H9 (cell line): ENCODE data around the gene POU6F2. TPM values are rescaled to one million over a fixed set of nuclear protein-coding genes. Genes with fewer than 3 reads are reported as not detected.

ENCODE experiments used
- DNase-seq: peaks from one replicate; pipeline ENCODE4 v3.0.0-alpha.2; 2017
- H2AFZ ChIP-seq: one replicate; pipeline ENCODE4 v1.6.1; 2013; ENCODE audit warnings: mild to moderate bottlenecking, low read length, control low read depth, moderate library complexity
- H2AK5ac ChIP-seq: 2 replicates; pipeline ENCODE4 v1.6.1; 2013; ENCODE audit warnings: low read length, control low read depth, mixed read lengths; ENCODE audit not compliant: insufficient read length
- H2BK120ac ChIP-seq: one replicate; pipeline ENCODE4 v1.6.1; 2013; ENCODE audit warnings: low read depth, mild to moderate bottlenecking, low read length, control low read depth, inconsistent platforms; ENCODE audit not compliant: poor library complexity, severe bottlenecking
- H2BK12ac ChIP-seq: 2 replicates; pipeline ENCODE4 v1.6.1; 2013; ENCODE audit warnings: low read length, control low read depth, mixed read lengths, low read depth; ENCODE audit not compliant: insufficient read length
- H2BK15ac ChIP-seq: 2 replicates; pipeline ENCODE4 v1.6.1; 2013; ENCODE audit warnings: low read depth, low read length, control low read depth
- H2BK20ac ChIP-seq: one replicate; pipeline ENCODE4 v1.6.1; 2013; ENCODE audit warnings: low read depth, mild to moderate bottlenecking, low read length, control low read depth, inconsistent platforms; ENCODE audit not compliant: poor library complexity, severe bottlenecking
- H2BK5ac ChIP-seq: 2 replicates; pipeline ENCODE4 v1.6.1; 2013; ENCODE audit warnings: low read length, control low read depth, mixed read lengths; ENCODE audit not compliant: insufficient read length
- H3K14ac ChIP-seq: 2 replicates; pipeline ENCODE4 v1.6.1; 2013; ENCODE audit warnings: low read length, control low read depth; ENCODE audit not compliant: insufficient read depth
- H3K18ac ChIP-seq: 2 replicates; pipeline ENCODE4 v1.6.1; 2013; ENCODE audit warnings: low read depth, mild to moderate bottlenecking, mixed read lengths, low read length, control low read depth; ENCODE audit not compliant: insufficient read length
- H3K23ac ChIP-seq: 2 replicates; pipeline ENCODE4 v1.6.1; 2013; ENCODE audit warnings: low read length, control low read depth, mixed read lengths, low read depth; ENCODE audit not compliant: insufficient read length
- H3K23me2 ChIP-seq: 2 replicates; pipeline ENCODE4 v1.6.1; 2013; ENCODE audit warnings: low read depth, mild to moderate bottlenecking, mixed read lengths, low read length, control low read depth; ENCODE audit not compliant: insufficient read length, poor library complexity, severe bottlenecking
- H3K27ac ChIP-seq: 2 replicates; pipeline ENCODE4 v1.5.1; 2013; ENCODE audit warnings: low read length, control low read depth, mixed read lengths, low read depth; ENCODE audit not compliant: insufficient read length
- H3K27me3 ChIP-seq: 2 replicates; pipeline ENCODE4 v1.6.1; 2013; ENCODE audit warnings: low read length, control low read depth, inconsistent platforms; ENCODE audit not compliant: insufficient read depth
- H3K4ac ChIP-seq: 2 replicates; pipeline ENCODE4 v1.6.1; 2013; ENCODE audit warnings: low read depth, mild to moderate bottlenecking, control low read depth, inconsistent platforms, low read length, moderate library complexity
- H3K4me1 ChIP-seq: 2 replicates; pipeline ENCODE4 v1.6.1; 2013; ENCODE audit warnings: low read length, control low read depth, inconsistent platforms; ENCODE audit not compliant: insufficient read depth
- H3K4me2 ChIP-seq: 2 replicates; pipeline ENCODE4 v1.6.1; 2013; ENCODE audit warnings: low read length, control low read depth, mixed read lengths; ENCODE audit not compliant: insufficient read length, insufficient read depth
- H3K56ac ChIP-seq: 2 replicates; pipeline ENCODE4 v1.6.1; 2013; ENCODE audit warnings: low read depth, mild to moderate bottlenecking, mixed read lengths, low read length, control low read depth; ENCODE audit not compliant: insufficient read length
- H3K79me1 ChIP-seq: 2 replicates; pipeline ENCODE4 v1.6.1; 2013; ENCODE audit warnings: low read depth, mild to moderate bottlenecking, moderate library complexity, low read length, control low read depth, inconsistent platforms; ENCODE audit not compliant: insufficient read depth, poor library complexity, severe bottlenecking
- H3K79me2 ChIP-seq: 2 replicates; pipeline ENCODE4 v1.6.1; 2013; ENCODE audit warnings: low read length, control low read depth, inconsistent platforms; ENCODE audit not compliant: insufficient read depth
- H3K9ac ChIP-seq: 2 replicates; pipeline ENCODE4 v1.6.1; 2013; ENCODE audit warnings: low read length, control low read depth, mixed read lengths; ENCODE audit not compliant: insufficient read length; ENCODE audit errors: extremely low read depth
- H3K9me3 ChIP-seq: one replicate; pipeline ENCODE4 v1.6.1; 2013; ENCODE audit warnings: low read depth, low read length, inconsistent platforms; ENCODE audit not compliant: control insufficient read depth
- H3T11ph ChIP-seq: one replicate; pipeline ENCODE4 v1.6.1; 2013; ENCODE audit warnings: mild to moderate bottlenecking, low read length, control low read depth, inconsistent platforms
- H4K20me1 ChIP-seq: one replicate; pipeline ENCODE4 v1.6.1; 2013; ENCODE audit not compliant: control insufficient read depth, insufficient read length, insufficient read depth
- H4K5ac ChIP-seq: 2 replicates; pipeline ENCODE4 v1.6.1; 2013; ENCODE audit warnings: low read depth, mild to moderate bottlenecking, mixed read lengths, low read length, control low read depth; ENCODE audit not compliant: insufficient read length
- H4K8ac ChIP-seq: replicated peaks from 2 replicates; pipeline ENCODE4 v1.6.1; 2013; ENCODE audit warnings: low read length, control low read depth, mixed read lengths, low read depth; ENCODE audit not compliant: insufficient read length
- H4K91ac ChIP-seq: 2 replicates; pipeline ENCODE4 v1.6.1; 2013; ENCODE audit warnings: low read depth, mild to moderate bottlenecking, moderate library complexity, mixed read lengths, low read length, control low read depth; ENCODE audit not compliant: insufficient read length
- H3K27ac Mint-ChIP-seq, 3 experiments: 2 replicates in 2 of 3; 3 replicates in 1 of 3; pipeline ENCODE4 v1.8.0; 2020 to 2021; ENCODE audit warnings: mixed read lengths in 3 of 3, mild to moderate bottlenecking in 1 of 3, moderate library complexity in 1 of 3
- H3K27me3 Mint-ChIP-seq: 2 replicates; pipeline ENCODE4 v1.8.0; 2021; ENCODE audit warnings: low read depth, mild to moderate bottlenecking, moderate library complexity, mixed read lengths
- H3K36me3 Mint-ChIP-seq, 3 experiments: 2 replicates in 2 of 3; 3 replicates in 1 of 3; pipeline ENCODE4 v1.8.0; 2020 to 2021; ENCODE audit warnings: low read depth in 3 of 3, mixed read lengths in 3 of 3; ENCODE audit not compliant: insufficient read depth in 1 of 3
- H3K4me1 Mint-ChIP-seq, 2 experiments: 2 replicates each; pipeline ENCODE4 v1.8.0; 2020; ENCODE audit warnings: mixed read lengths in 2 of 2
- H3K4me3 Mint-ChIP-seq, 2 experiments: 2 replicates in 1 of 2; 3 replicates in 1 of 2; pipeline ENCODE4 v1.8.0; 2020 to 2021; ENCODE audit warnings: mild to moderate bottlenecking in 2 of 2, mixed read lengths in 2 of 2, moderate library complexity in 1 of 2
- H3K9me3 Mint-ChIP-seq, 2 experiments: 2 replicates in 1 of 2; 3 replicates in 1 of 2; pipeline ENCODE4 v1.8.0; 2020; ENCODE audit warnings: mild to moderate bottlenecking in 2 of 2, mixed read lengths in 2 of 2, moderate library complexity in 1 of 2
- WGBS: extraction: QIAGEN DNeasy Blood & Tissue Kit; methylation state at CpG from one replicate; pipeline ENCODE4 v1.1.7; 2013; ENCODE audit warnings: missing lambda C conversion rate, low lambda C conversion rate, mixed read lengths; ENCODE audit not compliant: insufficient read length; ENCODE audit errors: extremely low coverage; 5-methylcytosine and 5-hydroxymethylcytosine counted together
- total RNA-seq: library from RNA; stranded (reverse); gene quantifications from 2 replicates; pipeline ENCODE4 v1.2.1, GENCODE V29; 2021
- TF ChIP-seq, protein P1 (sequence below): fragments of 200-600 bp; sonication (generic); conservative IDR thresholded peaks from 3 replicates; pipeline ENCODE4 v1.8.0; 2021; ENCODE audit warnings: antibody characterized with exemption, mild to moderate bottlenecking

Gene POU6F2
- total RNA-seq, 1 experiment from 2014 or later, result 1.9 TPM

DNA sequence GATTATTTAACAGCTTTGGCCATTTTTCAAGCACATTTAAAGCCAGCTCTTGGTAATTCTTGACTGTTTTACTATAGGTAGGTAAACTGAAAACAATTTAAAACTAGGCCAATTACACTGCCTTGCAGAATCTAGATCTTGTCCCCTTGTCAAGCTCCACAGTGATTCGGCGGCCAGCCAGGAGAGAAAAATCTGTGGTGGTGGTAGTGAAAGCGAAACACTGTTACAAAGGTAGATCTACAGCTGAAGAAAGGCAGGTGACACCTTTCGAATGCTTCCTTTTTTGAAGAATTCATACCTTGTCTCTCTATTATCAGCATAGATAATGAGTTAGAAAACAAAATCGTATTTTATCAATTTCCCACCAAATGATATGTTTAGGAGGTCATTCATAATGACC, 218.3 kb downstream of the POU6F2 start:
- no peak overlapping the region for H4K5ac ChIP-seq
- no peak overlapping the region for H2BK15ac ChIP-seq
- no peak overlapping the region for H3K9ac ChIP-seq
- no peak overlapping the region for H2BK120ac ChIP-seq
- H3K23ac ChIP-seq, result no peak overlapping the region
- H3K27me3 ChIP-seq, result no peaks in the 10 kb centered on the region
- H4K8ac ChIP-seq, result no peak overlapping the region
- H3K23me2 ChIP-seq, result no peaks in the 10 kb centered on the region
- H3K36me3 Mint-ChIP-seq, result no peaks in the 10 kb centered on the region; a peak in 1 of 7 replicates
- no peak overlapping the region for H2BK20ac ChIP-seq
- H3K9me3 ChIP-seq, result no peaks in the 10 kb centered on the region
- no peak overlapping the region for H2BK12ac ChIP-seq
- no peak overlapping the region for H2AK5ac ChIP-seq
- H3K4me1 ChIP-seq, result no peaks in the 10 kb centered on the region
- H3K79me2 ChIP-seq, result no peaks in the 10 kb centered on the region
- no peaks in the 10 kb centered on the region for H3K9me3 Mint-ChIP-seq
- TF ChIP-seq, protein P1, sequence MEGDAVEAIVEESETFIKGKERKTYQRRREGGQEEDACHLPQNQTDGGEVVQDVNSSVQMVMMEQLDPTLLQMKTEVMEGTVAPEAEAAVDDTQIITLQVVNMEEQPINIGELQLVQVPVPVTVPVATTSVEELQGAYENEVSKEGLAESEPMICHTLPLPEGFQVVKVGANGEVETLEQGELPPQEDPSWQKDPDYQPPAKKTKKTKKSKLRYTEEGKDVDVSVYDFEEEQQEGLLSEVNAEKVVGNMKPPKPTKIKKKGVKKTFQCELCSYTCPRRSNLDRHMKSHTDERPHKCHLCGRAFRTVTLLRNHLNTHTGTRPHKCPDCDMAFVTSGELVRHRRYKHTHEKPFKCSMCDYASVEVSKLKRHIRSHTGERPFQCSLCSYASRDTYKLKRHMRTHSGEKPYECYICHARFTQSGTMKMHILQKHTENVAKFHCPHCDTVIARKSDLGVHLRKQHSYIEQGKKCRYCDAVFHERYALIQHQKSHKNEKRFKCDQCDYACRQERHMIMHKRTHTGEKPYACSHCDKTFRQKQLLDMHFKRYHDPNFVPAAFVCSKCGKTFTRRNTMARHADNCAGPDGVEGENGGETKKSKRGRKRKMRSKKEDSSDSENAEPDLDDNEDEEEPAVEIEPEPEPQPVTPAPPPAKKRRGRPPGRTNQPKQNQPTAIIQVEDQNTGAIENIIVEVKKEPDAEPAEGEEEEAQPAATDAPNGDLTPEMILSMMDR, result no peak
- no peak overlapping the region for H3K4me2 ChIP-seq
- no peak overlapping the region for H2BK5ac ChIP-seq
- H3K27ac Mint-ChIP-seq, result no peak overlapping the region; a peak in 1 of 7 replicates
- H4K91ac ChIP-seq, result no peak overlapping the region
- H3K14ac ChIP-seq, result no peak overlapping the region
- H3K79me1 ChIP-seq, result no peaks in the 10 kb centered on the region
- H3K56ac ChIP-seq, result no peak overlapping the region
- H3K4me1 Mint-ChIP-seq, result peaks cover 2 to 3% of the 10 kb centered on the region in 2 experiments
- no peak overlapping the region for H3K4ac ChIP-seq
- no peak overlapping the region for H3T11ph ChIP-seq
- H3K27ac ChIP-seq, result no peak overlapping the region
- no peaks in the 10 kb centered on the region for H3K27me3 Mint-ChIP-seq
- no peaks in the 10 kb centered on the region for H4K20me1 ChIP-seq
- H3K4me3 Mint-ChIP-seq, result no peak overlapping the region
- no peak for DNase-seq
- WGBS, result no CpG with 5 or more reads among the region's 5 CpGs
- H3K18ac ChIP-seq, result no peak overlapping the region
- H2AFZ ChIP-seq, result no peak overlapping the region
